HepG2 (cell line): Measurements from ENCODE around the gene ZFX. TPM values are rescaled to one million over a fixed set of nuclear protein-coding genes. Genes with fewer than 3 reads are reported as not detected.

Experiments
- ATAC-seq: fragments of 200-7000 bp; cut with Tn5 transposase; 3 replicates; pipeline ENCODE4 v1.9.1; 2020; ENCODE audit warnings: mild to moderate bottlenecking, moderate library complexity
- BruUV-seq: library from RNA; stranded (reverse); fragments of 400-500 nt; replicated peaks from 2 replicates; lab custom pipeline; 2021; lab: Mats Ljungman, UMichigan
- CTCF ChIA-PET: fragments of 300-600 bp; formaldehyde crosslinking; extraction: SDS; loops from one replicate; lab custom pipeline; 2021; ENCODE audit warnings: low total read pairs, inconsistent platforms, low intra/inter-chr PET ratio; lab: Yijun Ruan, JAX
- POLR2A ChIA-PET: fragments of 350-600 bp; sonication (Branson Sonifier 250); formaldehyde crosslinking; loops from one replicate; lab custom pipeline; 2020; ENCODE audit warnings: antibody characterized with exemption, inconsistent platforms; lab: Yijun Ruan, JAX
- DNase-seq: peaks from one replicate; pipeline ENCODE4 v3.0.0-alpha.2; 2015; ENCODE audit warnings: low spot score
- FAIRE-seq: peaks from 3 replicates; lab custom pipeline; 2011; peaks lifted over from hg19 to GRCh38; lab: Jason Lieb, UNC
- H2AFZ ChIP-seq: one replicate; pipeline ENCODE4 v1.6.1; 2011; ENCODE audit warnings: low read length, inconsistent platforms
- H3K27ac ChIP-seq: fragments of 300-600 bp; 3 replicates; pipeline ENCODE4 v1.8.0; 2011; ENCODE audit warnings: mixed run types, mild to moderate bottlenecking, mixed read lengths, low read length, inconsistent platforms; ENCODE audit not compliant: insufficient read depth; ENCODE audit errors: extremely low read length
- H3K27me3 ChIP-seq, 2 experiments: fragments of 200-600 bp in 1 of 2; 2 replicates in 1 of 2; 3 replicates in 1 of 2; pipeline versions ENCODE4 v1.6.0 to v1.8.0; 2011; ENCODE audit warnings: low read length in 2 of 2, mild to moderate bottlenecking in 2 of 2, moderate library complexity in 2 of 2, inconsistent platforms in 1 of 2; ENCODE audit not compliant: insufficient read depth in 2 of 2, control insufficient read depth in 1 of 2
- H3K36me3 ChIP-seq, 2 experiments: fragments of 200-600 bp in 1 of 2; replicated peaks in 1 of 2; 2 replicates in 1 of 2; 3 replicates in 1 of 2; pipeline versions ENCODE4 v1.5.1 to v1.8.0; 2011; ENCODE audit warnings: low read length in 2 of 2, inconsistent platforms in 1 of 2; ENCODE audit not compliant: insufficient read depth in 2 of 2, control insufficient read depth in 1 of 2
- H3K4me1 ChIP-seq: 2 replicates; pipeline ENCODE4 v1.5.1; 2012; ENCODE audit warnings: low read length, inconsistent platforms; ENCODE audit not compliant: insufficient read depth
- H3K4me2 ChIP-seq: 2 replicates; pipeline ENCODE4 v1.6.0; 2011; ENCODE audit warnings: low read depth, low read length, inconsistent platforms
- H3K4me3 ChIP-seq, 3 experiments: fragments of 200-600 bp in 1 of 3; sonication (generic), shearing (Covaris generic) in 1 of 3; replicated peaks in 1 of 3; 2 replicates each; pipeline ENCODE4 v1.5.1; 2011 to 2016; ENCODE audit warnings: low read length in 3 of 3, inconsistent platforms in 2 of 3, low read depth in 2 of 3, mild to moderate bottlenecking in 2 of 3, control low read depth in 1 of 3, mixed read lengths in 1 of 3; ENCODE audit not compliant: insufficient read depth in 1 of 3
- H3K79me2 ChIP-seq: one replicate; pipeline ENCODE4 v1.6.1; 2011; ENCODE audit warnings: low read length, inconsistent platforms; ENCODE audit not compliant: insufficient read depth
- H3K9ac ChIP-seq: 2 replicates; pipeline ENCODE4 v1.6.0; 2011; ENCODE audit warnings: mild to moderate bottlenecking, low read depth, low read length, inconsistent platforms; ENCODE audit not compliant: insufficient read depth
- H3K9me3 ChIP-seq: 2 replicates; pipeline ENCODE4 v1.5.1; 2012; ENCODE audit warnings: mild to moderate bottlenecking, low read length
- H4K20me1 ChIP-seq: 2 replicates; pipeline ENCODE4 v1.6.0; 2011; ENCODE audit warnings: inconsistent platforms, mild to moderate bottlenecking, low read length, moderate library complexity; ENCODE audit not compliant: insufficient read depth
- AGO2 ChIP-seq: fragments of 200-400 bp; formaldehyde crosslinking; optimal IDR thresholded peaks from 2 replicates; pipeline ENCODE3; 2017; ENCODE audit warnings: mild to moderate bottlenecking, low read depth, low read length, moderate library complexity
- RBM22 ChIP-seq: fragments of 200-400 bp; formaldehyde crosslinking; optimal IDR thresholded peaks from 2 replicates; pipeline ENCODE3; 2017; ENCODE audit warnings: mild to moderate bottlenecking, low read length, moderate library complexity
- RXRB ChIP-seq: IDR thresholded peaks from 2 replicates; pipeline ENCODE4 v1.6.1; 2016; ENCODE audit warnings: borderline replicate concordance, missing genetic modification reagents, missing compliant biosample characterization
- SMARCC2 ChIP-seq: fragments of 450-650 bp; IDR thresholded peaks from 2 replicates; pipeline ENCODE4 v1.6.1; 2017; ENCODE audit warnings: antibody characterized with exemption, mild to moderate bottlenecking
- SNAPC2 ChIP-seq: sonication (generic); formaldehyde crosslinking; IDR thresholded peaks from 2 replicates; pipeline ENCODE4 v1.8.1; 2022; ENCODE audit warnings: mild to moderate bottlenecking, missing genetic modification reagents
- ZC3H13 ChIP-seq: sonication (generic); formaldehyde crosslinking; IDR thresholded peaks from 2 replicates; pipeline ENCODE4 v1.8.1; 2023; ENCODE audit warnings: mild to moderate bottlenecking, missing genetic modification reagents, moderate library complexity
- ZFP36L2 ChIP-seq: sonication (generic); formaldehyde crosslinking; IDR thresholded peaks from 2 replicates; pipeline ENCODE4 v1.4.0; 2020; ENCODE audit warnings: missing genetic modification reagents
- ZMAT3 ChIP-seq: sonication (generic); formaldehyde crosslinking; conservative IDR thresholded peaks from 2 replicates; pipeline ENCODE4 v1.7.0; 2021; ENCODE audit warnings: missing genetic modification reagents
- ZNF142 ChIP-seq: sonication (generic); formaldehyde crosslinking; IDR thresholded peaks from 2 replicates; pipeline ENCODE4 v1.4.0; 2020; ENCODE audit warnings: missing genetic modification reagents
- ZNF367 ChIP-seq: sonication (generic); formaldehyde crosslinking; IDR thresholded peaks from 2 replicates; pipeline ENCODE4 v1.4.0; 2020; ENCODE audit warnings: missing genetic modification reagents, borderline replicate concordance
- ZNF383 ChIP-seq: sonication (generic); formaldehyde crosslinking; IDR thresholded peaks from 2 replicates; pipeline ENCODE4 v1.4.0; 2020; ENCODE audit warnings: missing genetic modification reagents, mild to moderate bottlenecking, borderline replicate concordance
- ZNF563 ChIP-seq: sonication (generic); formaldehyde crosslinking; IDR thresholded peaks from 2 replicates; pipeline ENCODE4 v1.8.0; 2022; ENCODE audit warnings: mild to moderate bottlenecking, moderate library complexity, missing genetic modification reagents
- ZNF570 ChIP-seq: sonication (generic); formaldehyde crosslinking; IDR thresholded peaks from 2 replicates; pipeline ENCODE4 v1.4.0; 2020; ENCODE audit warnings: mild to moderate bottlenecking, missing genetic modification reagents, borderline replicate concordance
- ZNF660 ChIP-seq: sonication (generic); formaldehyde crosslinking; IDR thresholded peaks from 2 replicates; pipeline ENCODE4 v1.5.1; 2020; ENCODE audit warnings: mild to moderate bottlenecking, low read depth, missing genetic modification reagents, borderline replicate concordance
- ZNF670 ChIP-seq: sonication (generic); formaldehyde crosslinking; IDR thresholded peaks from 2 replicates; pipeline ENCODE4 v1.8.0; 2022; ENCODE audit warnings: mild to moderate bottlenecking, missing genetic modification reagents, borderline replicate concordance
- ZNF761 ChIP-seq: sonication (generic); formaldehyde crosslinking; conservative IDR thresholded peaks from 2 replicates; pipeline ENCODE4 v1.4.0; 2020; ENCODE audit warnings: mild to moderate bottlenecking, missing genetic modification reagents
- WGBS: methylation state at CpG from one replicate; pipeline ENCODE4 v1.1.6; 2017; ENCODE audit warnings: low lambda C conversion rate; 5-methylcytosine and 5-hydroxymethylcytosine counted together
- in situ Hi-C: cut with HindIII; loops from 2 replicates; pipeline ENCODE4 v1.10.0; 2017; ENCODE audit warnings: low pct_unique_long_range_greater_than_20kb; ENCODE audit not compliant: extremely low pct_ligation_motif_present
- intact Hi-C: fragments of 100-400 bp; cut with micrococcal nuclease; formaldehyde crosslinking; loops from one replicate; pipeline ENCODE4 v1.10.0; 2022; ENCODE audit not compliant: unreplicated experiment
- polyA plus RNA-seq, 8 experiments: library from polyadenylated mRNA; depleted of rRNA in 3 of 8; stranded (reverse) in 7 of 8; unstranded in 1 of 8; fragments of >200 nt; fragmentation: Illumina TruSeq in 4 of 8; extraction: Trizol in 4 of 8; gene quantifications; 2 replicates each; pipeline versions ENCODE4 v1.2.1 to v1.2.3, GENCODE V29; 2011 to 2016; ENCODE audit warnings: low read depth in 4 of 8, missing spikeins in 1 of 8, mixed read lengths in 1 of 8; ENCODE audit not compliant: insufficient read depth in 1 of 8
- total RNA-seq, 5 experiments: library from RNA; depleted of rRNA; stranded (reverse); fragments of >200 nt; fragmentation: Illumina TruSeq; extraction: Trizol; gene quantifications; 2 replicates each; pipeline ENCODE4 v1.2.3, GENCODE V29; 2016; ENCODE audit warnings: low read depth in 1 of 5
- TF ChIP-seq, protein P1 (sequence below): IDR thresholded peaks from 2 replicates; pipeline ENCODE4 v1.6.1; 2016; ENCODE audit warnings: missing compliant biosample characterization, missing genetic modification reagents, borderline replicate concordance
- TF ChIP-seq, protein P2 (sequence below): IDR thresholded peaks from 2 replicates; pipeline ENCODE4 v1.6.1; 2016

Gene ZFX
- total and polyA plus RNA-seq, 2 of the 13 experiments (the other 11 are each of a cell fraction or from before 2014, with no cell fraction given) = 13.8 to 37.3 TPM

DNA sequence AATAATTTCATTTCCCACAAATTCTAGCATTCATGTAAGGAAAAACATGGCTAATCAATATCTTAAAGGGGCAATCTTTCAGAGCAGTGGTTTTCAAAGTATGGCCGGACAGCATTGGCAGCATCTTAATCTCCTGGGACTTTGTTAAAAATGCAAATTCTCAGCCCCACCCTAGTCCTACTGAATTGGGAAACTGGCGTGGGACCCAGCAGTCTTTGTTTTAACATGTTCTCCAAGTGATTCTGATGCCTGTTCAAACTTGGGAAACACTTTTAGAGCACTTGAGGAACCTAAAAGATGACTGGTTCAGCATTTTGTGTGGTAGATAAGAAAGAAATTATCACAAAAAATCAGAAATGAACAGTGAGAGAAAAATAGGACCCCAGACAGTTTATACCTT lies 65.7 kb downstream of the ZFX start:
- no peak overlapping the region for H3K27ac ChIP-seq
- CTCF ChIA-PET = no interaction called here
- no peak for DNase-seq
- no peaks in the 10 kb centered on the region for H3K27me3 ChIP-seq
- no peaks in the 10 kb centered on the region for H4K20me1 ChIP-seq
- H3K4me2 ChIP-seq = no peak overlapping the region
- no TSS peak for BruUV-seq
- FAIRE-seq = no peak
- in situ Hi-C loops (no loop called here), intact Hi-C loops (no loop called here)
- no peak overlapping the region for H2AFZ ChIP-seq
- H3K36me3 ChIP-seq = peaks cover 3 to 9% of the 10 kb centered on the region in 2 experiments; a peak in 3 of 5 replicates
- peaks cover 22% of the 10 kb centered on the region for H3K4me1 ChIP-seq
- H3K4me3 ChIP-seq = no peak overlapping the region
- no peak for ATAC-seq
- 100% methylated on average over 1 of the region's 2 CpGs for WGBS
- POLR2A ChIA-PET = no interaction called here
- no peak overlapping the region for H3K9ac ChIP-seq
- no peaks in the 10 kb centered on the region for H3K79me2 ChIP-seq
- no peaks in the 10 kb centered on the region for H3K9me3 ChIP-seq
- no peak for TF ChIP-seq RXRB
- TF ChIP-seq ZFP36L2 (CRISPR knock-in tag) = no peak
- 0 out of 2 replicates have a peak, but pooled peaks have one; percentile 13 for TF ChIP-seq ZC3H13 (CRISPR knock-in tag)
- peak; percentile 9 for TF ChIP-seq RBM22
- TF ChIP-seq ZNF142 = no peak
- TF ChIP-seq ZNF383 (CRISPR knock-in tag) = no peak
- no peak for TF ChIP-seq ZNF761 (CRISPR knock-in tag)
- TF ChIP-seq, protein P1, sequence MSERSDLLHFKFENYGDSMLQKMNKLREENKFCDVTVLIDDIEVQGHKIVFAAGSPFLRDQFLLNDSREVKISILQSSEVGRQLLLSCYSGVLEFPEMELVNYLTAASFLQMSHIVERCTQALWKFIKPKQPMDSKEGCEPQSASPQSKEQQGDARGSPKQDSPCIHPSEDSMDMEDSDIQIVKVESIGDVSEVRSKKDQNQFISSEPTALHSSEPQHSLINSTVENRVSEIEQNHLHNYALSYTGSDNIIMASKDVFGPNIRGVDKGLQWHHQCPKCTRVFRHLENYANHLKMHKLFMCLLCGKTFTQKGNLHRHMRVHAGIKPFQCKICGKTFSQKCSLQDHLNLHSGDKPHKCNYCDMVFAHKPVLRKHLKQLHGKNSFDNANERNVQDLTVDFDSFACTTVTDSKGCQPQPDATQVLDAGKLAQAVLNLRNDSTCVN = no peak
- TF ChIP-seq ZNF563 (CRISPR knock-in tag) = no peak
- TF ChIP-seq, protein P2, sequence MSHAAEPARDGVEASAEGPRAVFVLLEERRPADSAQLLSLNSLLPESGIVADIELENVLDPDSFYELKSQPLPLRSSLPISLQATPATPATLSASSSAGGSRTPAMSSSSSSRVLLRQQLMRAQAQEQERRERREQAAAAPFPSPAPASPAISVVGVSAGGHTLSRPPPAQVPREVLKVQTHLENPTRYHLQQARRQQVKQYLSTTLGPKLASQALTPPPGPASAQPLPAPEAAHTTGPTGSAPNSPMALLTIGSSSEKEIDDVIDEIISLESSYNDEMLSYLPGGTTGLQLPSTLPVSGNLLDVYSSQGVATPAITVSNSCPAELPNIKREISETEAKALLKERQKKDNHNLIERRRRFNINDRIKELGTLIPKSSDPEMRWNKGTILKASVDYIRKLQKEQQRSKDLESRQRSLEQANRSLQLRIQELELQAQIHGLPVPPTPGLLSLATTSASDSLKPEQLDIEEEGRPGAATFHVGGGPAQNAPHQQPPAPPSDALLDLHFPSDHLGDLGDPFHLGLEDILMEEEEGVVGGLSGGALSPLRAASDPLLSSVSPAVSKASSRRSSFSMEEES = no peak
- TF ChIP-seq SMARCC2 = no peak
- no peak for TF ChIP-seq SNAPC2 (CRISPR knock-in tag)
- no peak for TF ChIP-seq ZNF570
- no peak for TF ChIP-seq ZNF660 (CRISPR knock-in tag)
- TF ChIP-seq AGO2 = peak; percentile 26
- no peak for TF ChIP-seq ZNF367
- no peak for TF ChIP-seq ZNF670 (CRISPR knock-in tag)
- no peak for TF ChIP-seq ZMAT3 (CRISPR knock-in tag)
